HEK293 (cell line): Measurements from ENCODE around the gene MSX1.

Experiments used
- CTCF ChIA-PET: fragments of 350-600 bp; formaldehyde crosslinking; extraction: SDS; loops from one replicate; lab custom pipeline; 2021; ENCODE audit warnings: antibody characterized with exemption; lab: Yijun Ruan, JAX
- POLR2A ChIA-PET: fragments of 300-600 bp; formaldehyde crosslinking; extraction: SDS; loops from one replicate; lab custom pipeline; 2020; ENCODE audit warnings: antibody characterized with exemption, inconsistent platforms; lab: Yijun Ruan, JAX
- H3K27ac ChIP-seq: fragments of 200-500 bp; sonication (Bioruptor generic); 2 replicates; pipeline ENCODE4 v1.5.1; 2014; ENCODE audit warnings: low read depth, low read length, control low read depth, inconsistent platforms; ENCODE audit errors: extremely low read depth
- H3K36me3 ChIP-seq, 2 experiments: fragments of 200-500 bp in 1 of 2; sonication (Bioruptor generic) in 1 of 2; 1 replicate in 1 of 2; 2 replicates in 1 of 2; pipeline ENCODE4 v1.5.1; 2014 to 2017; ENCODE audit warnings: inconsistent platforms in 2 of 2, low read length in 2 of 2; ENCODE audit not compliant: control insufficient read depth in 2 of 2, insufficient read depth in 1 of 2
- H3K4me1 ChIP-seq: fragments of 200-500 bp; sonication (Bioruptor generic); 2 replicates; pipeline ENCODE4 v1.5.1; 2014; ENCODE audit warnings: mild to moderate bottlenecking, low read length, inconsistent platforms; ENCODE audit not compliant: control insufficient read depth, insufficient read depth
- H3K4me3 ChIP-seq: 2 replicates; pipeline ENCODE4 v1.5.1; 2011; ENCODE audit warnings: low read depth, mild to moderate bottlenecking, control low read depth, low read length, moderate library complexity
- H3K9me3 ChIP-seq: fragments of 200-500 bp; sonication (Bioruptor generic); 2 replicates; pipeline ENCODE4 v1.5.1; 2014; ENCODE audit warnings: low read depth, low read length, inconsistent platforms; ENCODE audit not compliant: control insufficient read depth, insufficient read depth
- HOXA7 ChIP-seq: sonication (generic); formaldehyde crosslinking; IDR thresholded peaks from 2 replicates; pipeline ENCODE4 v1.8.1; 2022; ENCODE audit warnings: missing genetic modification reagents, borderline replicate concordance
- KLF17 ChIP-seq: fragments of 450-650 bp; formaldehyde crosslinking; IDR thresholded peaks from 2 replicates; pipeline ENCODE4 v1.5.1; 2016; ENCODE audit warnings: missing biosample characterization, missing genetic modification characterization
- SP3 ChIP-seq: fragments of 450-650 bp; formaldehyde crosslinking; IDR thresholded peaks from 2 replicates; pipeline ENCODE4 v1.5.1; 2016; ENCODE audit warnings: missing biosample characterization, missing genetic modification characterization
- SP7 ChIP-seq: fragments of 450-650 bp; formaldehyde crosslinking; IDR thresholded peaks from 2 replicates; pipeline ENCODE4 v1.5.1; 2016; ENCODE audit warnings: missing biosample characterization, missing genetic modification characterization
- ZBTB11 ChIP-seq: fragments of 450-650 bp; formaldehyde crosslinking; conservative IDR thresholded peaks from 2 replicates; pipeline ENCODE4 v1.5.1; 2016; ENCODE audit warnings: low read depth, missing biosample characterization, missing genetic modification characterization
- ZBTB20 ChIP-seq: fragments of 450-650 bp; formaldehyde crosslinking; IDR thresholded peaks from 2 replicates; pipeline ENCODE4 v1.5.1; 2016; ENCODE audit warnings: missing biosample characterization, missing genetic modification characterization
- ZBTB21 ChIP-seq: fragments of 450-650 bp; formaldehyde crosslinking; IDR thresholded peaks from 2 replicates; pipeline ENCODE4 v1.5.1; 2017; ENCODE audit warnings: missing biosample characterization, missing genetic modification characterization
- ZNF16 ChIP-seq: fragments of 450-650 bp; formaldehyde crosslinking; IDR thresholded peaks from 2 replicates; pipeline ENCODE4 v1.5.1; 2016; ENCODE audit warnings: low read depth, missing biosample characterization, missing genetic modification characterization
- ZNF169 ChIP-seq: fragments of 450-650 bp; formaldehyde crosslinking; IDR thresholded peaks from 2 replicates; pipeline ENCODE4 v1.5.1; 2016; ENCODE audit warnings: missing biosample characterization, missing genetic modification characterization
- ZNF248 ChIP-seq: fragments of 450-650 bp; formaldehyde crosslinking; IDR thresholded peaks from 2 replicates; pipeline ENCODE4 v1.5.1; 2017; ENCODE audit warnings: missing biosample characterization, missing genetic modification characterization
- ZNF37A ChIP-seq: fragments of 450-650 bp; IDR thresholded peaks from 2 replicates; pipeline ENCODE4 v1.5.1; 2018; ENCODE audit warnings: missing biosample characterization, missing genetic modification characterization
- ZNF473 ChIP-seq: fragments of 450-650 bp; formaldehyde crosslinking; IDR thresholded peaks from 2 replicates; pipeline ENCODE4 v1.5.1; 2017; ENCODE audit warnings: missing biosample characterization, missing genetic modification characterization
- ZNF558 ChIP-seq: fragments of 450-650 bp; formaldehyde crosslinking; IDR thresholded peaks from 2 replicates; pipeline ENCODE4 v1.5.1; 2016; ENCODE audit warnings: missing biosample characterization, missing genetic modification characterization
- ZNF747 ChIP-seq: fragments of 450-650 bp; formaldehyde crosslinking; IDR thresholded peaks from 2 replicates; pipeline ENCODE4 v1.5.1; 2016; ENCODE audit warnings: missing biosample characterization, missing genetic modification characterization
- ZNF768 ChIP-seq: fragments of 450-650 bp; formaldehyde crosslinking; IDR thresholded peaks from 2 replicates; pipeline ENCODE4 v1.5.1; 2018; ENCODE audit warnings: missing biosample characterization, mild to moderate bottlenecking, missing genetic modification characterization
- ZNF777 ChIP-seq: fragments of 450-650 bp; formaldehyde crosslinking; IDR thresholded peaks from 2 replicates; pipeline ENCODE4 v1.5.1; 2017; ENCODE audit warnings: missing biosample characterization, missing genetic modification characterization, borderline replicate concordance
- ZSCAN16 ChIP-seq: fragments of 450-650 bp; formaldehyde crosslinking; IDR thresholded peaks from 2 replicates; pipeline ENCODE4 v1.5.1; 2016; ENCODE audit warnings: missing biosample characterization, missing genetic modification characterization
- ZSCAN30 ChIP-seq: fragments of 450-650 bp; IDR thresholded peaks from 2 replicates; pipeline ENCODE4 v1.5.1; 2018; ENCODE audit warnings: missing biosample characterization, mild to moderate bottlenecking, missing genetic modification characterization, moderate library complexity
- TF ChIP-seq, protein P1 (sequence below): IDR thresholded peaks from 2 replicates; pipeline ENCODE4 v1.6.1; 2011; ENCODE audit warnings: mild to moderate bottlenecking, low read depth, low read length, borderline replicate concordance
- TF ChIP-seq, protein P2 (sequence below): fragments of 450-650 bp; formaldehyde crosslinking; IDR thresholded peaks from 2 replicates; pipeline ENCODE4 v1.5.1; 2016; ENCODE audit warnings: missing biosample characterization, missing genetic modification characterization
- TF ChIP-seq, protein P3 (sequence below): fragments of 450-650 bp; formaldehyde crosslinking; IDR thresholded peaks from 2 replicates; pipeline ENCODE4 v1.5.1; 2016; ENCODE audit warnings: missing biosample characterization, missing genetic modification characterization

MSX1 gene

GRCh38 chr4:4872314-4872903 is 12.9 kb downstream of the MSX1 start:
- Histone ChIP-seq H3K4me1 (no peaks in the 10 kb centered on the region), H3K9me3 (no peaks in the 10 kb centered on the region), H3K4me3 (no peak overlapping the region), H3K36me3 (no peaks in the 10 kb centered on the region)
- ChIA-PET POLR2A (no interaction called here), CTCF (no interaction called here)
- TF ChIP-seq ZBTB20, result no peak
- 0 out of 2 replicates have a peak, but pooled peaks have one; percentile 12 for TF ChIP-seq ZNF768 (tag by site-specific recombination)
- TF ChIP-seq, all 188 proteins: peak for 1
- no peak overlapping the region for H3K27ac ChIP-seq

DNA sequence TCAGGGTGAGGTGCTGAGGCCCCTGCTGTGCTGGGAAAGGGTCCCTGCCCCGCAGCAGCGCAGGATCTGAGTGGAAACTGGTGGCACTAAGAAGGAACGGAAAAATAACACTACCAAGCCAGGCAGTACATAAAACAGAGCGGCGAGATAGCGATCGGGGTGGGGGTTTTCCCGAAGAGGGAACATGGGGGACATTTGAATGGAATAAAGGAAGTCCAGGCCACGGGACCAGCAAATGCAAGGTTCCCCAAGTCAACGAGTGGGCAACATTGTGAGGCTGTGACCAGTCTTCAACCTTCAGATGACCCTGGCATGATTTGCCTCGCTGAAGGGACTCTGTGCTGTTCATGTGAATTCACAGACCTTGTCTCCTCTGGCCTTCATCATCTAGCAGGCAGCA is 13.7 kb downstream of the MSX1 start:
- no peak overlapping the region for H3K4me3 ChIP-seq
- H3K36me3 ChIP-seq, result no peaks in the 10 kb centered on the region
- H3K27ac ChIP-seq, result no peak overlapping the region
- H3K4me1 ChIP-seq, result no peaks in the 10 kb centered on the region
- ChIA-PET POLR2A (no interaction called here), CTCF (interaction anchor here (0.6 kb wide), 1 partner anchor 917 kb away, joined by 3 read pairs; no protein-coding TSS in a partner anchor)
- H3K9me3 ChIP-seq, result no peaks in the 10 kb centered on the region
- TF ChIP-seq ZBTB11, result no peak
- no peak for TF ChIP-seq SP3 (tag by site-specific recombination)
- no peak for TF ChIP-seq HOXA7 (CRISPR knock-in tag)
- no peak for TF ChIP-seq ZSCAN30 (tag by site-specific recombination)
- TF ChIP-seq ZNF473, result no peak
- TF ChIP-seq, protein P1, sequence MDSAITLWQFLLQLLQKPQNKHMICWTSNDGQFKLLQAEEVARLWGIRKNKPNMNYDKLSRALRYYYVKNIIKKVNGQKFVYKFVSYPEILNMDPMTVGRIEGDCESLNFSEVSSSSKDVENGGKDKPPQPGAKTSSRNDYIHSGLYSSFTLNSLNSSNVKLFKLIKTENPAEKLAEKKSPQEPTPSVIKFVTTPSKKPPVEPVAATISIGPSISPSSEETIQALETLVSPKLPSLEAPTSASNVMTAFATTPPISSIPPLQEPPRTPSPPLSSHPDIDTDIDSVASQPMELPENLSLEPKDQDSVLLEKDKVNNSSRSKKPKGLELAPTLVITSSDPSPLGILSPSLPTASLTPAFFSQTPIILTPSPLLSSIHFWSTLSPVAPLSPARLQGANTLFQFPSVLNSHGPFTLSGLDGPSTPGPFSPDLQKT, result no peak
- no peak for TF ChIP-seq SP7
- TF ChIP-seq ZNF777 (tag by site-specific recombination), result no peak
- no peak for TF ChIP-seq KLF17 (tag by site-specific recombination)
- TF ChIP-seq ZNF747 (tag by site-specific recombination), result no peak
- TF ChIP-seq ZNF248, result no peak
- no peak for TF ChIP-seq ZNF37A (tag by site-specific recombination)
- no peak for TF ChIP-seq ZNF558 (tag by site-specific recombination)
- no peak for TF ChIP-seq ZBTB21 (tag by site-specific recombination)
- no peak for TF ChIP-seq ZNF16 (tag by site-specific recombination)
- TF ChIP-seq, protein P2, sequence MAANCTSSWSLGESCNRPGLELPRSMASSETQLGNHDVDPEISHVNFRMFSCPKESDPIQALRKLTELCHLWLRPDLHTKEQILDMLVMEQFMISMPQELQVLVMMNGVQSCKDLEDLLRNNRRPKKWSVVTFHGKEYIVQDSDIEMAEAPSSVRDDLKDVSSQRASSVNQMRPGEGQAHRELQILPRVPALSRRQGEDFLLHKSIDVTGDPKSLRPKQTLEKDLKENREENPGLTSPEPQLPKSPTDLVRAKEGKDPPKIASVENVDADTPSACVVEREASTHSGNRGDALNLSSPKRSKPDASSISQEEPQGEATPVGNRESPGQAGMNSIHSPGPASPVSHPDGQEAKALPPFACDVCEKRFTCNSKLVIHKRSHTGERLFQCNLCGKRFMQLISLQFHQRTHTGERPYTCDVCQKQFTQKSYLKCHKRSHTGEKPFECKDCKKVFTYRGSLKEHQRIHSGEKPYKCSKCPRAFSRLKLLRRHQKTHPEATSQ (tag by site-specific recombination), result no peak
- TF ChIP-seq, protein P3, sequence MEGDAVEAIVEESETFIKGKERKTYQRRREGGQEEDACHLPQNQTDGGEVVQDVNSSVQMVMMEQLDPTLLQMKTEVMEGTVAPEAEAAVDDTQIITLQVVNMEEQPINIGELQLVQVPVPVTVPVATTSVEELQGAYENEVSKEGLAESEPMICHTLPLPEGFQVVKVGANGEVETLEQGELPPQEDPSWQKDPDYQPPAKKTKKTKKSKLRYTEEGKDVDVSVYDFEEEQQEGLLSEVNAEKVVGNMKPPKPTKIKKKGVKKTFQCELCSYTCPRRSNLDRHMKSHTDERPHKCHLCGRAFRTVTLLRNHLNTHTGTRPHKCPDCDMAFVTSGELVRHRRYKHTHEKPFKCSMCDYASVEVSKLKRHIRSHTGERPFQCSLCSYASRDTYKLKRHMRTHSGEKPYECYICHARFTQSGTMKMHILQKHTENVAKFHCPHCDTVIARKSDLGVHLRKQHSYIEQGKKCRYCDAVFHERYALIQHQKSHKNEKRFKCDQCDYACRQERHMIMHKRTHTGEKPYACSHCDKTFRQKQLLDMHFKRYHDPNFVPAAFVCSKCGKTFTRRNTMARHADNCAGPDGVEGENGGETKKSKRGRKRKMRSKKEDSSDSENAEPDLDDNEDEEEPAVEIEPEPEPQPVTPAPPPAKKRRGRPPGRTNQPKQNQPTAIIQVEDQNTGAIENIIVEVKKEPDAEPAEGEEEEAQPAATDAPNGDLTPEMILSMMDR (tag by site-specific recombination), result no peak
- no peak for TF ChIP-seq ZNF169 (tag by site-specific recombination)
- no peak for TF ChIP-seq ZSCAN16 (tag by site-specific recombination)
